ENCODE measurements around the gene DTX3L.

DNA sequence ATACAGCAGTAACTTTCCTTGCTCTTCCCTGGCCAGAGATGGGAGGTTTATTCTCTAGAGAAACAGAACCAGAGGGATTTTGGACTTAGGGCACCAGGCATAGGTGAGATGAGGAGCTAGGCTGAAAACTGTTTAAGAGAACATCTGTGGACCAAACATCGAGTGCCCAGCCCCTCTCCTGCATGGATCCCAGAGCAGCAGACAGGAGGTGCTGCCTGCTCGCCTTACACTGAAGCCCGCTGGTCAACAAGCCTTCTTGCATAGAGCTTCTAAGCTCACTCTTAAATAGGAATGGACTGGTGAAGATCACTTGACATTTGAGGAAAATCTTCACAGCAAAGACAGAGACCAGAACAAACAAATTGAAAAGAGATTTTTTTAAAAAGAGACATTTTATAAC, 54.5 kb downstream of the DTX3L start:
- TF ChIP-seq, protein P1, sequence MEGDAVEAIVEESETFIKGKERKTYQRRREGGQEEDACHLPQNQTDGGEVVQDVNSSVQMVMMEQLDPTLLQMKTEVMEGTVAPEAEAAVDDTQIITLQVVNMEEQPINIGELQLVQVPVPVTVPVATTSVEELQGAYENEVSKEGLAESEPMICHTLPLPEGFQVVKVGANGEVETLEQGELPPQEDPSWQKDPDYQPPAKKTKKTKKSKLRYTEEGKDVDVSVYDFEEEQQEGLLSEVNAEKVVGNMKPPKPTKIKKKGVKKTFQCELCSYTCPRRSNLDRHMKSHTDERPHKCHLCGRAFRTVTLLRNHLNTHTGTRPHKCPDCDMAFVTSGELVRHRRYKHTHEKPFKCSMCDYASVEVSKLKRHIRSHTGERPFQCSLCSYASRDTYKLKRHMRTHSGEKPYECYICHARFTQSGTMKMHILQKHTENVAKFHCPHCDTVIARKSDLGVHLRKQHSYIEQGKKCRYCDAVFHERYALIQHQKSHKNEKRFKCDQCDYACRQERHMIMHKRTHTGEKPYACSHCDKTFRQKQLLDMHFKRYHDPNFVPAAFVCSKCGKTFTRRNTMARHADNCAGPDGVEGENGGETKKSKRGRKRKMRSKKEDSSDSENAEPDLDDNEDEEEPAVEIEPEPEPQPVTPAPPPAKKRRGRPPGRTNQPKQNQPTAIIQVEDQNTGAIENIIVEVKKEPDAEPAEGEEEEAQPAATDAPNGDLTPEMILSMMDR (conservative IDR thresholded peaks at IDR 0.05; ENCODE audit: low read length), result no peak
- TF ChIP-seq EZH2phosphoT487 (IDR thresholded peaks at IDR 0.05; ENCODE audit: borderline replicate concordance), result no peak
